ENCODE measurements around the gene TBC1D1.

DNA sequence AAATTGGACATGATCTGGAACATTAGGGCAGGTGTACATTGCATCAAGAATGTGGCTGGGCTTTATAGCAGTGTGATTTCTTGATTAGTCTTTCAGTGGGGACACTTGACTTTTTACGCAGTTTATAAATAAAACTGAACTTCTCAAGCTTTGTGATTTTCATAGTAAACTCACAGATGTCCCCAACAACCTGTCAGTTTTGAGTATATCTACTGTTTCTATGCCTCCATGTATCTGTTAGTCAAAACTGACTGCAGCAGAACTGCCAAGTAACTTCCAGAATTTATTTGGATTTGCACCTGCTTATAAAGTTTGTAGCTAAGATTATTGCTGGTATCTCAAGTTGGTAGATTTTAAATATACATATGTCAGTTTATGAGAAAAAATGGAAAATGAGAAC, 89.4 kb downstream of the TBC1D1 start:
- TF ChIP-seq POLR2AphosphoS5 (IDR thresholded peaks at IDR 0.05; ENCODE audit: low read depth, low read length) (no peak), TAF1 (IDR thresholded peaks at IDR 0.05; ENCODE audit: borderline replicate concordance, low read depth, low read length) (no peak), POLR2A (IDR thresholded peaks at IDR 0.05; ENCODE audit: low read depth, low read length) (no peak)
